GM18519 (cell line): ENCODE measurements around the gene CDH23.

Experiments used
- ATAC-seq: cut with Tn5 transposase; IDR thresholded peaks from one replicate; pipeline ENCODE4 v1.9.1; 2021; ENCODE audit warnings: mild to moderate bottlenecking, moderate library complexity; ENCODE audit not compliant: unreplicated experiment, low FRiP score

The CDH23 gene

DNA sequence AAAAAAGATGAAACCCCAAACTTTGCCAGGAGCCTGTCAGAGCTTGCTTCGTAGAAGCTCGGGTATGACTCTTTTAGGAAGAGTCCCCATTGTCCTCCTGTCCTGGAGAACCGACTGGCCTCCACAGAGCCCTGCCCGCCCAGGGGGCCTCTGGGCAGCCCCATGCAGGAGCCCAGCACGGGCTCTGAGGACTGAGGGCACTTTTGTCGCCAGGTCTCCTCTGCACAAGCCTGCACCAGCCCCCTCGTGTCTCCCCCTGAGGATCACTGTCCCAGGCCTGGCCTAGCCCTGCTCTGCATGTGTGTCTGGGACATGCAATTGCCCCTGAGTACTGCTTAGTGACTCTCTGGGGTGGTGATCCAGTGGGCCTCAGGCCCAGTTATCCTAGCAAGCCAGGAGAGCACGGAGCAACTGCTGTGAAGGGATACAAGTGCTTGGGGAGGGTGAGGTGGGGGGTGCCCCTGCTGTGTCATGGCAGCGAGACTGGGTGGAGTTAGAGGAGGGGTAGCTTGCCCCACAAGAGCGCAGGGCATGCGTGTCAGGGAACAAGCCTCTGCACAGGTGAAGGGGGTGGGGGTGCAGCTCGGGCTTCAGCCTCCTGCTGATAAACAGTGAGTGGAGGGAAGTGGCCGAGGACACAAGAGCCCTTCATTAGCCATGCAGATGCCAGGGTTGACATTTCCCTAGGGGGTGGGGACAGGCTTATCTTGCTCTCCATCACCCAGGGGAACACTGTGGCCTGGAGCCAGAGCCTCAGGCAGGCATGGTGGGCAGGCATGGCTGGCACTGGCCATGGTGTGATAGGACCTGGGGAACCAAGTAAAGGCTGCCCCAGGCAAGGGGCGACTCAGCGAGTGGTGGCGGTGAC is 179.4 kb downstream of the CDH23 start:
- ATAC-seq: no peak

DNA sequence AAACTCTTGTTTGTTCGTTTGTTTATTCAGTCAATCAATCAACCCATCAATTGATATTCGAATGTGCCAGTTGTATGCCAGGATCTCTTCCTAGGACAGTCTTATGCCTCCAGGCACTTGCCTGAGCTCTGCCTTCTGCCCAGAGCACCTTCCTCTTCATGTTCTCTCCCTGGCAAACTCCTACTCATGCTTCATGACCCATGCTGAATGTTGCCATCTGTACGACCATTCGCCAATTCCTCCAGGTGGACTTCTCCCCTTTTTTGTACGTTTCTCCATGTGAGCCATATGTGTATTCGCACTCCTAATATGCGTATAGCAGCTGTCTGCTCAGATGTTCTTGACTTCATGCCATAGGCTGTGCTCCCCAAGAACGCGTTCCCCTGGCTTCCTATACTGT is 180.1 kb downstream of the CDH23 start:
- ATAC-seq: no peak

DNA sequence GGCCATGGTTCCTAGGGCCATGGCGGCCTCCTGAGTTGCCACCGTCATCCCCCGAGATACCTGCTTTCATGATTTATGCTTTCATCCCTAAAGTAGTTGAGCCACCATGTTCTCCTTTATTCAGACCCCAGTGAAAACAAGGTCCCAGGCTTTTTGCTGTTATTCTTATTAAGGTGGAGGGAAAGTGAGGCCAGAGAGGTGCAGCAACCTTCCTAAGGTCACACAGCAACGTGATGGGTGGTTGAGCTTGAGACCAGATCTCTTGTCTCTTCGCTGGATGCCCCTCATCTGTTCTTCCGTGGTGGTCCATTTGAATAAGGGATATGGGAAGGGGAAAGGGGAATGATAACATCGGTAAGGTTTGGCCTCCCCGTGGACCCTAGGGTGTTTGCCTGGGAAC is 180.6 kb downstream of the CDH23 start:
- no peak for ATAC-seq

DNA sequence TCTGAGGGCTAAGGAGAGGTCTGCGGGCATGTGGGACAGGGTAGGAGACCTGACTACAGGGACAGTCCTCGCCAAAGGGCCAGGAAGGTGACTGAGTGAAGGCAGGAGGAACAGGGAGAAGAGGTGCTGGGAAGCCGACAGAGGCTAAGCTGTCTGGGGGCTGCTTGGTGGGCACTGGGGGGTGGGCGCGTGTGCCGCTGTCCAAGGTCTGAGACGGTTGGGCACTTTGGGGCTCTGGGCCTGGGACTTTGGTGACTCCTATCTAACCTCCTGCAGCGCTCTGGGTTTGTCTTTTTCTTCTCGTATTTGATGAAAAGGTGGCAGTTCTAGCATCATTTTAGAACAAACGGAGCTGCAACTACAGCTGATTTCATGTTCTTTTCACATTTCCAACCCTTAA is 181.3 kb downstream of the CDH23 start:
- ATAC-seq: no peak

DNA sequence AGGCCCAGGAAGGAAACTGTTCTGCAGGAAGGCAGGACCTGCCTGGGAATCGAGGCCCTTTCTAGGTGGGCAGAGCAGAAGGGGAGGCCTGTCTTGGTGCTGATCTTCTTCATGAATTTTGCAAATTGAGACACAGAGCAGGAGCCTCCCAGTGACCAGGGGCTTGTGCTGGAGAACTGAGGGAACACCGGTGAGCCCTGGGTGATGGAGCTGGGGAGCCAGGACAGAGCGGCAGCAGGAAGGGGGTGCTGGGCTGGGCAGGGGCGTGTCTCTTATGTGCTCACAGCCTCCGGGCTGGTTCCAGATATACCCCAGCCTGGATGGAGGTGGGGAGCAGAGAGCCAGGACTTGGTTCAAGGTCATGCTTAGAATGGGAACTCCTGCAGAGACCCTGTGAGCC is 182.9 kb downstream of the CDH23 start:
- no peak for ATAC-seq

DNA sequence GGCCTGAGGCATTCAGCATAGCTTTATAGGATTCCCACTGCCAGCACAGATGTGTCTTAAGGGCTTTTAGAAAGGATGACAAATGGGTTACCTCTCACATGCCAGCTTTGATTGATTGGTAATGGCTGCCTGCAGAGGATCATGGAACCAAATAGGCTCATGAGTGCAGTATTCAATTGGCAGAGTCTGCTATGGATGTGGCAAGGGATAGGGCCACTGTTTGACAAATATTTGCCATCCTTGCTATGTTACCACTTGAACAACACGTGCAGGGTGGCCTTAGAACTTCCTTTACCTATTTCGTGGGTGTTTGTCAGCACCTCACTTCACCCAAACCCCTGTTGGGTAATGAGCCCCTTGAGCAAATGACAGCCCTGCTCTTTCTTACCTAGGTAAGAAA is 183.7 kb downstream of the CDH23 start:
- ATAC-seq: no peak

DNA sequence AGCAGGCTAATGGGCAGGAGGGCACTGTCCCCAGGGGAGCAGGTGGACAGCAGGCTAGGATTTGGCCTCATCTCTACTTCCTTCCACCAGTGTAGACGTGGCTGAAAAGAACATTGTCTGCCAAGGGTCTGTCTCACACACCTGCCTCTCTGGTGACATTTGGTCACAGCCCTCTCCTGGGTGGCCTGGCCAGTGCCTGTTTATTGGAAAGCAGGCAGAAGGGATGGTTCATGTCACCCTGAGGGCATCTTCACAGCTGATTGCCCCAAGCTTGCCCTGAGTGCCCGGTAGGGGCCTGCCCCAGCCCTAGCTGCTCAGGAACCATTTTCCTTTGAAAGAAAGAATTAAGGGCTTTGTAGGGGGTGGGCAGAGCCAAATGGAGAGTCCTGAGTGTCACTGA is 184.2 kb downstream of the CDH23 start:
- no peak for ATAC-seq

DNA sequence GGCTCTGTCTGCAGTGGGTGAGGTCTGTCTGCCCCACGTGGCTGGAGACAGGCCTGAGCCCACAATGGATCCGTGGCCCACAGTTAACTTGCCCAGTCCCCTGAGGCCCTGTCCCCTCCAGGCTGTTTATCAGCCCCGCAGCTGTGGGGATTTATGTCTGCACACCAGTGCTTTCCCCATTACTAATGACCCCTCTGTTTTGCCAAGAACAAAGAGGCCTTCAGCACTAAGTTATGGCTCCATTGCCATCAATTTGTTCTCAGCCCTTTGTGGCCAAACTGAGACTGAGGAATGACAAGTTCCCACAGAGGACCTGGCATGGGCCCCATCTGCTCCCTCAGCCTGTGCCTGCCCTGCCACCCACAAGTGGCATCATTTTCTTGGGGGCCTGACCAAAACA is 184.7 kb downstream of the CDH23 start:
- no peak for ATAC-seq

DNA sequence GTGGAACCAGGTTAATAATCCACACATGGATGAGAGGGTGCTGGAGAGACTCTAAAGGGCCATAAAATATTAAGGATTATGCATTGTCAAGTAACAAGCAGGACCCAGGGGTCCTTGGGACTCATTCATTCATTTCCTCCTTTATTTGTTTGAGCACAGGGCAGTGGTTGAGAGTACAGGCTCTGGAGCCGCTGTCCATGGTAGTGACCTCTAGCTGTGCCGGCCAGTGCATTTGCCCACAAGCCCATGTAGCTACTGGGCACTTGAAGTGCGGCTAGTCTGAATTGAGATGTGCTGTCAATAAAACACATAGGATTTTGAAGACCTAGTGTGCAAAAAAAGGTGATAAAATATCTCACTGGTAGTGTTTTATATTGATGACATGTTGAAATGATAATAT is 185.3 kb downstream of the CDH23 start:
- no peak for ATAC-seq

DNA sequence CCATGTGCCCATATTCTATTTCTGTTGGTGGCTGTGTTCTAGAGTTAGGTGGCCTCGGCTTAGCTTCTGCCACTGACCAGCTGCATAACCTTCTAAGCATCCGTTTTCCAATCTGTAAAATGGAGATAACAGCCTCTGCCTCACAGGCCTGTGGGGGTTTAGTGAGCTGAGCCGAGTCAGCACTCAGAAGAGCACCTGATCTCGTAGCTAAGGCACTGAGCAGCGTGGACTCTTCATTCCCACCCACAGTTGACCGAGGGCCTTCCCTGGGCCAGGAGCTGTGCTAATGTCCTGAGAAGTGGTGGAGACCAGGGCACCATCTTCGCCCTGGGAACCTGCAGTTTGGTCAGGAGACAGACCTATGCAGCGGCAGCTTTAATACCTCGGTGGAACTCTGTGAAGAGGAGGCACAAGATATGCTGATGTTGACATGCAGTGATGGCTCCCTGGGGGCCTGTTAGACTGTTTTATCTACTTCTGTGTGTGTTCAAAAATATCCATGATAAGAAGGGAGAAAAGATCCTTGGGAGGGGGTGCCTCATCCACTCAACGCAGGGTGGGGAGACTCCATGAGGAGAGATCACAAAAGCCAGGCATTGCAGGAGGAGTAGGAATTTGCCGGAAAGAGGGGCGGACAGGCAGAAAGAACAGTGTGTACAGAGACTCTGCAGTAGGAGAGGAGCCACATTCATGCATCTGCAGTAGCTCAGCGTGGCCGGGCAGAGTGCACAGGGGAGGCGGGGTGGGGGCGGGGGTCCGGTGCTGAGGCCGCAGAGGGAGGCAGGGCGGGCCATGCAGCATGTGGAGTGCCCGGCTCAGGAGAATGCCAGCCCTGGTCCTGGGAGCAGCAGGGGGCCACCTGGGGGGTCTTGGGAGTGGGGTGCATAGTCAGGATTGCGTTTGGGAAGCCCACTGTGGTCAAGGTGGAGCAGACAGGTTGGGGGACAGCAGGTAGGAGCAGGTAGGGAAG is 186.1 kb downstream of the CDH23 start:
- no peak for ATAC-seq

DNA sequence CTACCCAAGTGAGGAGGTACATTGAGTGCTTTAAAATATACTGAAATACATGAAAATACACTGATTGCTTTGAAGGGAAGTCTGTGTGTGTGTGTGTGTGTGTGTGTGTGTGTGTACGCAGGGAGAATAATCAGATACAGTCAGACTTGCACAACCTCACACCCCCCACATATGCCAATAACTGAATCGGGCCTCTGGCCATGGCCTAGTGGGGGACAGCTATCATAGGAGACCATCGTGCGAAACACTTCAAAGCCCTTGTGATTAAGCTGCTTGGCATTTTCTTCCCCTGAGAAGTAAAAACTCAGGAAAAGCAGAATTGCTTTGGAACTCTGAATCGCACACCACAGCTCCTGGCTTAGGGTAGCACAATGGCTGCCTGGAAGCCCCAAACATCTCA is 187.7 kb downstream of the CDH23 start:
- ATAC-seq: no peak

DNA sequence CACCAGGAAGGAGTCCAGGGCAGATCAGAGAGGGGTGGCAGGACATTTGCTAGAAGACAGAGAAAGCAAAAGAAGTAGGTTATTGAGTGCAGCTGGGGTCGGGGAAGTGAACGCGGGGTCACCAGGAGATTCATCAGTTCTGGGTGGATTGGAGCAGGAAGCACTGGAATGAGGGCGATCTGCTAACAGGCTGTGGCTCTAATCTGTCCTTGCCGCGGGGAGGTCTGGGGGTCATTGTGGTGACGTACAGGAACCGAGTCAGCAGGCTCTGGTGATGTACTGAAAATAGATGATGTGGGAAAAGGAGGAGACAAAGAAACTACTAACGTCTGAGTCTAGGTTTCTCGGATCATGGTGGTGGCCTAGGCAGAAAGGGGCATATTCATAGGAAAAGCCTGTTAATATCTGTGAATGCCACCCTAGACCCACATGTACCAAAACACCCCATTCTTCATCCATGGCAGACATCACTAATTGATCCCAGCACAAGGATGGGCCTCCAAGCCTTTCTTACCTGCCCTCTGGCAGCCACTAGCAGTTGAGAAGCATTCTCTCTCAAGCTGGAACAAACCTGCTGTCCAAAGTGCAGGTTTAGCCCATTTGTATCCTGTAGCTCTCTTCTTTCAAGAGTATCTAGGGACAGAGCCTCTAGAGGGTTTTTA is 188.3 kb downstream of the CDH23 start:
- ATAC-seq: no peak

DNA sequence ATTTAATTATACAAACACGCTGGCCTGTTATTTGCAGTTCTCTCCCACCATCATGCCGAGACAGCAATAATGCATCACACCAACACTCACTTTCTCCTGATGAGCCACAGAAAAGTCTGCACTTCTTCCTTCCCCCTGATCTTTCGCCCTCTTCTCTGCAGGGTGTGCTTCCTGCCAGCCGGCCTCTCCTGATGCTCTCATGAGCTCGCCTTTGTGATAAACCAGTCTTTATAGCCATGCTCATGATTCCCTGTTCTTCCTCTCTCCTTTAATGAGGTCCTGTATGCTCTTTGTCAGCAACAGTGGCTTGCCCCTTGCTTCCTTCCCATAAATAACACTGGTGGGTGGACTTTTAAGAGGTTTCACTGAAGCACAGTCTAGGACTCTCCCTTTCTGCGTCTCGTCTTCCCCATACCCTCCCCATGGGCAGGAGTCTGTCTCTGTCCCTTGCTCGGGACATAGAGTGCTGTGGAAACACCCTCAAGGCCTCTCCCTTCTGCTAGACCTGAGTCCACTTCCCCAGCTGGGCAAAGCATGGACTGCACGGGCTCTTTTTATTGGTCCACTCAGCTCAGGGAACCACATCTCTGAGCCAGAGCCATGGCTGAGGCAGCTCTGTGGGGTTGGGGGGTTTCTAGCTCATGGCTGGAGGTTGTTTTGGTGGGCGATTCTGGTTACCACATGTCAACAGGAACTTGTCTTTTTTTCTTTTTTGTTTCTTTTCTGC is 189.0 kb downstream of the CDH23 start:
- ATAC-seq: no peak

DNA sequence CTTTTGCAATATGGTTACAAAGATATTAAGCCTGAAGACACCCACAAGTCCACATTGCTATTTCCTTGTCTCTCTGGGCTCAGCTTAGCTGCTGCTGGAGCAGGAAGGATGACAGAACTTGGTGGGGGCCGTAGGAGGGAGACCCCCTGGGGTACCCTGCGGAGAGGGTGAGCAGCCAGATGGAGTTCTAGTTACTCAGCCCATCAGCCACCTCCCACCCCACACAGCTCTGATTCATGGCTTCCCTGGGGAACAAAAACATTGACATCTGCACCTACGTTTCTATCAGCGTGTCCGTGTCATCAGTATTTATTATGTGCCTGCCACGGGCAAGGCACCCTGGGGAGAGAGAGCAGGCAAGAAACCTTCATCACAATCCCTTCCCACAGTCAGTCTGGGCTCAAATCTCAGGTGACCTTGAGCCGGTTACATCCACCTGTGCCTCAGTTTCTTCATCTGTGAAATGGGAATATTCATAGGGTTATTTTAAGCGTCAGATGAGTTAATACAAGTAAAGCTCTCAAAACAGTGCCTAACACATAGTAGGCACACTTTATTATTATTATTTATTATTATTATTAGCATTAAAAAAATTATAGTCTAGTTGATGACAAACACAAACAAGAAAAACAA is 191.3 kb downstream of the CDH23 start:
- no peak for ATAC-seq

DNA sequence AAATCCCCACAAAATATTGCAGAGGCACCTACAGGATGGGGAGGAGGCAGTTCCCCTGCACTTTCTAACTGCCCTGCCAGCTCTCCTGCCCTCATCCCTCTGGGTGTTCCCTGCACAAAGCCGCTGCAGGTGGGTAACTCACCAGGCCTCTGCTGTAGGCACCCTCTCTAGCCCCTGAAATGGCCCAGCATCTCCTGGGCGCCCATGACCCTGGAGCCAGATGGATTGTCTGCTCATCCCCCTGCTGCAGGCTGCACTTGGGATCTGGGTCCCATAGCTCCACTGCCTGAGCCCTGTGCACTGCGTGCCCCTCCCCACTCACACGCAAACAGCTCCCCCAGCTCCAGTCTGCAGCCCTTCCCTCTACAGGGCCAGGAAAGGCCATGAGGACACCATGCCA is 192.0 kb downstream of the CDH23 start:
- no peak for ATAC-seq

DNA sequence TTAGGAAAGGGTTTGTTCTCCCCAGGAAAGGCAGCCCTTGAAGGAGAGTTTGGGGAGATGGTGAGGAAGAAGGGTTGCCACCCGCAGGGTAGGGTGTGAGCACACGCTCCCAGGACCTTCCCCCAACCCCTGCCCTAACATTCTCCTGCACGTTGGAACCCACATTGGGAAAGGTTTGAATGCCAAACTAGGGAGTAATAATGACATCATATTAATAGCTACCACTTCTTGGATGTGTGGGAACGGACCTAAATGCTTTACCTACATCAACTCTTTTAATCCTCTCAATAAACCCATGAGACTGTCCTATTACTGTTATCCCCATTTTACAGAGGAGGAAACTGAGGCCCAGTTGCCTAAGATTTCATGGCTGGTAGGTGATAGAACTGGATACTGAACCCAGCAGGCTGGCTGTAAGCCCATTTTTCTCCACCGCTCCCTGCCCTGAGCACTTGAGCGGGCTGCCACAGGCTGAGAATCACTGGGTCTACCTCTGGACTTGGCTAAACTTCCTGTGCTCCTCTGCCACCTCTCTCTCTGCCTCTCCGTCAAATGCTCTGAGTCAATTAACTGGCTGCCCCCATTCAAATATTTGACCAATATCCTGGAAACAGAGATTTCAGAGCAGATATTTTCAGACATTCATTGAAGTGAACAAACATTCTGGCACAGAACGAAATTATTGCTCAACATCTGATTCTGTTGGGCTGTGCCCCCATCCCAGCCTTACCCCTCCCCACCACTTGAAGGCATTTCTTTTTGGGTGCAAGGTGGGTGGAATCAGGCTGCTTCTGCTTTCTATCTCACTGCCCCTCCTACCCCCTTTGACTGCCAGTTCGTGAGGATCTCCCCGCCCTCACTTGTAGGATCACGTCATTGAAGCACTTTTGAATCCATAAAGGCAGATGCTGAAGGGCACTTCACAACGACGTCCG is 193.2 kb downstream of the CDH23 start:
- ATAC-seq: no peak

DNA sequence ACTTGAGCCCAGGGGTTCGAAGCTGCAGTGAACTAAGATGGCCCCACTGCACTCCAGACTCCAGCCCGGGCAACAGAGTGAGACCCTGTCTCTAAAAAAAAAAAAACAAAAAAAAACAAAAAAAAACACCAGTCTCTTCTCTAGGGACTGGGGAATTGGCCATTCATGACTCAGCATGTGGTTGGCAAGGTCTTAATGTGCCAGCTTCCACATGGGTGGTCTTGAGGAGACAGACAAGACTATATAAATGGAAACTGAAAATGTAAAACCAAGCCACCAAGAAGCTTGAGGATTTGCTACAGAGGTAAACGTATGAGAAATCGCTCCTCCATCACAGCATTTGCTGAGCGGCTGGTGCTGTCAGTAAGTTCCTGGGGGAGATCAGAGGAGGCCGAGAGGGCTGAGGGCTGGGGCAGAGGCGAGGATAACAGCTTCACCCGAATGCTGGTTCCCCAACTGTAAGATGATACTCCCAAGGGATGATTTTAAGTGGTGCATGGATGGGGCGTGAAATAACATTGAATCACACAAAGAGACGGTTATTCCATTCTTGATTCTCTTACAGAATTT is 194.1 kb downstream of the CDH23 start:
- no peak for ATAC-seq

DNA sequence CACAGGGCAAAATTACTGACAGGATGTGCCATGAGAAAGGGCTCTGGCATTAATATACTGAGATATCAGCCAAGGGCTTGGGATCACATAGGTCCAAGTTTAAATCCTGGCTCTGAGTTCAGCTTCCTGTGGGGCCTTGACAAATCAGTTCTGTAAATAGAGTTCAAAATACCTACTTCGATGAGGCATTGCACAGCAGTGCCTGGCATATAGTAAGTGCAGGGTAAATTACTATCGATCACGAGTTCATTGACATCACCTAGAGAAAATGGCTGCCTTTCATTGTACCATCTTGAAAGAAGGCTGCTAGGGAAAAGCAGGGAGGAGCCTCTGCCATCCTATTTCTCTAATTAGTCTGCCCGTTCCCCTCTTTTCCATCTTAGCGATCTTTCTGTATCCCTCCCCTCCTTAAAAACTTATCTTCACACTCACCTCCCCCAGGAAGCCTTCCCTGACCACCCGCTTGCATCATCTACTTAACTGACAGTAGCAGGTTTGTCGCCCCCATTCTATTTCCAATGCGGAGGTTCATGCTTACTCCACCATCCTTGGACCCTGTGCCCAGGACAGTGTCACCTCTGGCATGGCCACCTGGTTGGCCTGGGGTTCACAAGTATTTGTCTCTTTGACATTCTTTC is 198.3 kb downstream of the CDH23 start:
- ATAC-seq: no peak
